ENCODE measurements around the gene RXRA. TPM values are rescaled to one million over a fixed set of nuclear protein-coding genes. Genes with fewer than 3 reads are reported as not detected.

RXRA gene
- total RNA-seq, 1 experiment from 2014 or later, result 29.9 TPM

DNA sequence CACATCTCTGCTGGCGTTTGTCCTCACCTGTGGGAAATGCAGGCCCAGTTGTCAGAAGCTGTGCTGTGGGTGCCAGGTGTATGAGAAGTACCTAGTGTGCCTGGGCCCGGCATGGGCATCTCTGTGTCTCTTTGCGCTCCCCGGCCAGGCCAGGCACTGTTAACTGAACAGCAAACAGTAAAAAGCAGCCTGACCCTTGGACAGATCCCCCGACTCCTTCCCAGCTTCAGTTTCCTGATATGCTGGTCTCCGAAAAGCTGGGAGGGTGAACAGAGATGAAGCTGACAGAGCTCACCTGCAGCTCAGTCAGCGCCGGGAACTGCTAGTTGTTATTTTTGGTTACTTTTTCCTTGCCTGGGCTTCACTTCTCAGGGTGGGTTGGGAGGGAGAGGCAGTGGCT lies 28.9 kb downstream of the RXRA start:
- Histone ChIP-seq H3K14ac (ENCODE audit: insufficient read depth, low read length) (no peak overlapping the region; the same call in 1 of the 2 replicates), H3K79me2 (ENCODE audit: insufficient read depth, low read length) (no peaks in the 10 kb centered on the region; the same call in 1 of the 2 replicates), H3K9ac (ENCODE audit: extremely low read depth, insufficient read length, low read length) (no peak overlapping the region), H4K8ac (replicated peaks; ENCODE audit: insufficient read length, low read depth, low read length) (no peak overlapping the region), H3K4me1 (ENCODE audit: insufficient read depth, low read length) (no peaks in the 10 kb centered on the region), H3K9me3 (ENCODE audit: control insufficient read depth, low read depth, low read length) (no peaks in the 10 kb centered on the region), H3T11ph (ENCODE audit: low read length) (no peak overlapping the region), H2BK120ac (ENCODE audit: low read depth, low read length, poor library complexity, severe bottlenecking) (no peak overlapping the region), H4K91ac (ENCODE audit: insufficient read length, low read depth, low read length) (no peak overlapping the region), H3K4me2 (ENCODE audit: insufficient read depth, insufficient read length, low read length) (no peak overlapping the region), H2BK20ac (ENCODE audit: low read depth, low read length, poor library complexity, severe bottlenecking) (no peak overlapping the region), H3K4ac (ENCODE audit: low read depth, low read length) (no peak overlapping the region), H2AK5ac (ENCODE audit: insufficient read length, low read length) (no peak overlapping the region), H3K23ac (ENCODE audit: insufficient read length, low read depth, low read length) (no peak overlapping the region), H4K20me1 (ENCODE audit: control insufficient read depth, insufficient read depth, insufficient read length) (no peaks in the 10 kb centered on the region), H4K5ac (ENCODE audit: insufficient read length, low read depth, low read length) (no peak overlapping the region), H2BK15ac (ENCODE audit: low read depth, low read length) (no peak overlapping the region), H2BK5ac (ENCODE audit: insufficient read length, low read length) (no peak overlapping the region), H3K18ac (ENCODE audit: insufficient read length, low read depth, low read length) (no peak overlapping the region), H2AFZ (ENCODE audit: low read length) (no peak overlapping the region), H3K27ac (ENCODE audit: insufficient read length, low read depth, low read length) (no peak overlapping the region), H3K79me1 (ENCODE audit: insufficient read depth, low read depth, low read length, poor library complexity, severe bottlenecking) (no peaks in the 10 kb centered on the region), H2BK12ac (ENCODE audit: insufficient read length, low read depth, low read length) (no peak overlapping the region), H3K27me3 (ENCODE audit: insufficient read depth, low read length) (no peaks in the 10 kb centered on the region), H3K56ac (ENCODE audit: insufficient read length, low read depth, low read length) (no peak overlapping the region), H3K23me2 (ENCODE audit: insufficient read length, low read depth, low read length, poor library complexity, severe bottlenecking) (no peaks in the 10 kb centered on the region)
- Mint-ChIP-seq H3K27me3 (ENCODE audit: low read depth) (no peaks in the 10 kb centered on the region), H3K9me3 (no peaks in the 10 kb centered on the region), H3K4me3 (peak overlapping the region in 1 of 2 experiments; percentile 26; a peak in 1 of 5 replicates), H3K36me3 (ENCODE audit: insufficient read depth in 1 of 3, low read depth in 3 of 3) (no peaks in the 10 kb centered on the region), H3K4me1 (peaks cover 14 to 31% of the 10 kb centered on the region in 2 experiments), H3K27ac (peak overlapping the region in 2 of 3 experiments; percentile 48 to 83; a peak in 3 of 7 replicates)
- TF ChIP-seq, protein P1, sequence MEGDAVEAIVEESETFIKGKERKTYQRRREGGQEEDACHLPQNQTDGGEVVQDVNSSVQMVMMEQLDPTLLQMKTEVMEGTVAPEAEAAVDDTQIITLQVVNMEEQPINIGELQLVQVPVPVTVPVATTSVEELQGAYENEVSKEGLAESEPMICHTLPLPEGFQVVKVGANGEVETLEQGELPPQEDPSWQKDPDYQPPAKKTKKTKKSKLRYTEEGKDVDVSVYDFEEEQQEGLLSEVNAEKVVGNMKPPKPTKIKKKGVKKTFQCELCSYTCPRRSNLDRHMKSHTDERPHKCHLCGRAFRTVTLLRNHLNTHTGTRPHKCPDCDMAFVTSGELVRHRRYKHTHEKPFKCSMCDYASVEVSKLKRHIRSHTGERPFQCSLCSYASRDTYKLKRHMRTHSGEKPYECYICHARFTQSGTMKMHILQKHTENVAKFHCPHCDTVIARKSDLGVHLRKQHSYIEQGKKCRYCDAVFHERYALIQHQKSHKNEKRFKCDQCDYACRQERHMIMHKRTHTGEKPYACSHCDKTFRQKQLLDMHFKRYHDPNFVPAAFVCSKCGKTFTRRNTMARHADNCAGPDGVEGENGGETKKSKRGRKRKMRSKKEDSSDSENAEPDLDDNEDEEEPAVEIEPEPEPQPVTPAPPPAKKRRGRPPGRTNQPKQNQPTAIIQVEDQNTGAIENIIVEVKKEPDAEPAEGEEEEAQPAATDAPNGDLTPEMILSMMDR (conservative IDR thresholded peaks at IDR 0.05), result no peak
- DNase-seq, result no peak
- no CpG with 5 or more reads among the region's 8 CpGs for WGBS (ENCODE audit: extremely low coverage, insufficient read length, low lambda C conversion rate)
